ENCODE data around the gene CMTM6. TPM values are rescaled to one million over a fixed set of nuclear protein-coding genes. Genes with fewer than 3 reads are reported as not detected.

CMTM6 gene
- total RNA-seq, 1 experiment from 2014 or later: 43.5 TPM

DNA sequence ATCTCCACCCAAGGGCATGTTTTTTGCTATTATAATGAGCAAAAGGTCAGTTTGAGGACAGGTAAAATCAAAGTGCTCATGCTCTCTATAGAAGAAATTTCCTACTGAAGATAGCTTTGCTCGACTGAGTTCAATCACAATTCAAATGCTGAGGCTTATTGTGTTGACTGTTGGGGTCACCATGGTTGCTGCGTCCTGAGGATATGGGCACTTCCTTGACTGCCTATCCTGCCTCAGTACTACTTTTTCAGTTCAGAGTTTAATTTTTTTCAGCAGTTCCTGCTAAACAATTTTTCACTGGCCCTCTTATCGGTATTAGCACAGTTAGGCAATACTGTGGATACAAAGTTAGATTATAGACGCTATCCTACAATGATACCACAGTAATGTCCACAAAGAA is 3.8 kb upstream of the CMTM6 start:
- no peak overlapping the region for H3K23ac ChIP-seq (ENCODE audit: insufficient read length, low read depth, low read length)
- no peaks in the 10 kb centered on the region for H3K79me2 ChIP-seq (ENCODE audit: insufficient read depth, low read length)
- no peak overlapping the region for H4K5ac ChIP-seq (ENCODE audit: insufficient read length, low read depth, low read length)
- H2BK120ac ChIP-seq (ENCODE audit: low read depth, low read length, poor library complexity, severe bottlenecking): no peak overlapping the region
- H3K27me3 Mint-ChIP-seq (ENCODE audit: low read depth): no peaks in the 10 kb centered on the region
- no peak overlapping the region for H3K27ac ChIP-seq (ENCODE audit: insufficient read length, low read depth, low read length)
- no peak for DNase-seq
- H4K91ac ChIP-seq (ENCODE audit: insufficient read length, low read depth, low read length): no peak overlapping the region
- H4K20me1 ChIP-seq (ENCODE audit: control insufficient read depth, insufficient read depth, insufficient read length): peaks cover 2% of the 10 kb centered on the region
- no peak overlapping the region for H2BK20ac ChIP-seq (ENCODE audit: low read depth, low read length, poor library complexity, severe bottlenecking)
- peaks cover 15 to 22% of the 10 kb centered on the region in 2 experiments for H3K4me1 Mint-ChIP-seq
- no CpG with 5 or more reads among the region's 4 CpGs for WGBS (ENCODE audit: extremely low coverage, insufficient read length, low lambda C conversion rate)
- no peaks in the 10 kb centered on the region for H3K23me2 ChIP-seq (ENCODE audit: insufficient read length, low read depth, low read length, poor library complexity, severe bottlenecking)
- no peak overlapping the region for H2BK12ac ChIP-seq (ENCODE audit: insufficient read length, low read depth, low read length)
- H2AFZ ChIP-seq (ENCODE audit: low read length): no peak overlapping the region
- no peak overlapping the region for H3K14ac ChIP-seq (ENCODE audit: insufficient read depth, low read length)
- H3K27ac Mint-ChIP-seq: no peak overlapping the region
- no peak overlapping the region for H3K9ac ChIP-seq (ENCODE audit: extremely low read depth, insufficient read length, low read length)
- no peaks in the 10 kb centered on the region for H3K27me3 ChIP-seq (ENCODE audit: insufficient read depth, low read length)
- H3K36me3 Mint-ChIP-seq (ENCODE audit: insufficient read depth in 1 of 3, low read depth in 3 of 3): no peaks in the 10 kb centered on the region
- H3K4ac ChIP-seq (ENCODE audit: low read depth, low read length): no peak overlapping the region
- H3K4me2 ChIP-seq (ENCODE audit: insufficient read depth, insufficient read length, low read length): no peak overlapping the region
- no peaks in the 10 kb centered on the region for H3K79me1 ChIP-seq (ENCODE audit: insufficient read depth, low read depth, low read length, poor library complexity, severe bottlenecking)
- H2BK5ac ChIP-seq (ENCODE audit: insufficient read length, low read length): no peak overlapping the region
- TF ChIP-seq, protein P1, sequence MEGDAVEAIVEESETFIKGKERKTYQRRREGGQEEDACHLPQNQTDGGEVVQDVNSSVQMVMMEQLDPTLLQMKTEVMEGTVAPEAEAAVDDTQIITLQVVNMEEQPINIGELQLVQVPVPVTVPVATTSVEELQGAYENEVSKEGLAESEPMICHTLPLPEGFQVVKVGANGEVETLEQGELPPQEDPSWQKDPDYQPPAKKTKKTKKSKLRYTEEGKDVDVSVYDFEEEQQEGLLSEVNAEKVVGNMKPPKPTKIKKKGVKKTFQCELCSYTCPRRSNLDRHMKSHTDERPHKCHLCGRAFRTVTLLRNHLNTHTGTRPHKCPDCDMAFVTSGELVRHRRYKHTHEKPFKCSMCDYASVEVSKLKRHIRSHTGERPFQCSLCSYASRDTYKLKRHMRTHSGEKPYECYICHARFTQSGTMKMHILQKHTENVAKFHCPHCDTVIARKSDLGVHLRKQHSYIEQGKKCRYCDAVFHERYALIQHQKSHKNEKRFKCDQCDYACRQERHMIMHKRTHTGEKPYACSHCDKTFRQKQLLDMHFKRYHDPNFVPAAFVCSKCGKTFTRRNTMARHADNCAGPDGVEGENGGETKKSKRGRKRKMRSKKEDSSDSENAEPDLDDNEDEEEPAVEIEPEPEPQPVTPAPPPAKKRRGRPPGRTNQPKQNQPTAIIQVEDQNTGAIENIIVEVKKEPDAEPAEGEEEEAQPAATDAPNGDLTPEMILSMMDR (conservative IDR thresholded peaks at IDR 0.05): no peak
- no peaks in the 10 kb centered on the region for H3K9me3 ChIP-seq (ENCODE audit: control insufficient read depth, low read depth, low read length)
- no peaks in the 10 kb centered on the region for H3K9me3 Mint-ChIP-seq
- H2BK15ac ChIP-seq (ENCODE audit: low read depth, low read length): no peak overlapping the region
- no peak overlapping the region for H3T11ph ChIP-seq (ENCODE audit: low read length)
- H3K4me3 Mint-ChIP-seq: no peak overlapping the region
- H4K8ac ChIP-seq (replicated peaks; ENCODE audit: insufficient read length, low read depth, low read length): no peak overlapping the region
- no peak overlapping the region for H3K56ac ChIP-seq (ENCODE audit: insufficient read length, low read depth, low read length)
- no peak overlapping the region for H3K18ac ChIP-seq (ENCODE audit: insufficient read length, low read depth, low read length)
- peaks cover 4% of the 10 kb centered on the region; the same call in 1 of the 2 replicates for H3K4me1 ChIP-seq (ENCODE audit: insufficient read depth, low read length)
- no peak overlapping the region for H2AK5ac ChIP-seq (ENCODE audit: insufficient read length, low read length)
